HCT116 (cell line): ENCODE data around the gene COL23A1. TPM values are rescaled to one million over a fixed set of nuclear protein-coding genes. Genes with fewer than 3 reads are reported as not detected.

ENCODE experiments used
- ATAC-seq: fragments of 200-7000 bp; cut with Tn5 transposase; 2 replicates; pipeline ENCODE4 v1.9.1; 2020; ENCODE audit warnings: mild to moderate bottlenecking, moderate library complexity
- BruUV-seq: library from RNA; stranded (reverse); fragments of 400-500 nt; replicated peaks from 2 replicates; lab custom pipeline; 2021; lab: Mats Ljungman, UMichigan
- CTCF ChIA-PET: fragments of 300-600 bp; sonication (Branson Sonifier 250); formaldehyde crosslinking; loops from one replicate; lab custom pipeline; 2021; ENCODE audit warnings: antibody characterized with exemption; lab: Charles Lee
- POLR2A ChIA-PET: fragments of 300-600, 350-600 bp; sonication (Branson Sonifier 250); formaldehyde crosslinking; loops from one replicate; lab custom pipeline; 2021; ENCODE audit warnings: antibody characterized with exemption; lab: Charles Lee
- RAD21 ChIA-PET, 2 experiments: fragments of 300-600 bp; sonication (Branson Sonifier 250); formaldehyde crosslinking; loops; one replicate each; lab custom pipeline; 2023; ENCODE audit warnings: low total read pairs in 2 of 2; ENCODE audit not compliant: uncharacterized antibody in 2 of 2, unreplicated experiment in 2 of 2, low non-redundant PET in 1 of 2; lab: Charles Lee
- DNase-seq: peaks from one replicate; pipeline ENCODE4 v3.0.0-alpha.2; 2010; ENCODE audit warnings: low read depth, low spot score
- H2AFZ ChIP-seq: fragments of 200-600 bp; shearing (Covaris generic), sonication (generic); 2 replicates; pipeline ENCODE4 v1.6.1; 2017; ENCODE audit warnings: low read depth, mixed run types, mixed read lengths, antibody characterized with exemption, low read length; ENCODE audit not compliant: poor library complexity, severe bottlenecking
- H3K27ac ChIP-seq: 2 replicates; pipeline ENCODE4 v1.5.1; 2012; ENCODE audit warnings: low read depth, low read length
- H3K27me3 ChIP-seq: fragments of 200-600 bp; sonication (generic); 2 replicates; pipeline ENCODE4 v1.6.1; 2016; ENCODE audit warnings: mixed run types, low read length, mixed read lengths; ENCODE audit not compliant: insufficient read depth
- H3K36me3 ChIP-seq, 2 experiments: fragments of 200-500 bp in 1 of 2; fragments of 200-600 bp in 1 of 2; sonication (Bioruptor generic) in 1 of 2; sonication (generic) in 1 of 2; 2 replicates each; pipeline versions ENCODE4 v1.5.1 to v1.6.1; 2014 to 2016; ENCODE audit warnings: low read length in 2 of 2, inconsistent platforms in 1 of 2, mixed read lengths in 1 of 2, mixed run types in 1 of 2; ENCODE audit not compliant: insufficient read depth in 2 of 2, control insufficient read depth in 1 of 2
- H3K4me1 ChIP-seq, 2 experiments: fragments of 200-600 bp in 1 of 2; sonication (generic) in 1 of 2; 2 replicates each; pipeline versions ENCODE4 v1.5.1 to v1.6.1; 2012 to 2017; ENCODE audit warnings: low read length in 2 of 2, inconsistent platforms in 1 of 2, mild to moderate bottlenecking in 1 of 2, mixed read lengths in 1 of 2, mixed run types in 1 of 2, moderate library complexity in 1 of 2; ENCODE audit not compliant: insufficient read depth in 2 of 2, control insufficient read depth in 1 of 2
- H3K4me2 ChIP-seq: fragments of 200-600 bp; sonication (generic); 2 replicates; pipeline ENCODE4 v1.6.1; 2017; ENCODE audit warnings: mixed run types, low read length, mixed read lengths
- H3K4me3 ChIP-seq, 2 experiments: fragments of 200-600 bp in 1 of 2; sonication (generic) in 1 of 2; replicated peaks in 1 of 2; 2 replicates each; pipeline ENCODE4 v1.5.1; 2011 to 2016; ENCODE audit warnings: low read length in 2 of 2, control low read depth in 1 of 2, low read depth in 1 of 2, mild to moderate bottlenecking in 1 of 2, mixed read lengths in 1 of 2, mixed run types in 1 of 2
- H3K79me2 ChIP-seq: fragments of 200-600 bp; sonication (generic); 2 replicates; pipeline ENCODE4 v1.6.1; 2017; ENCODE audit warnings: mild to moderate bottlenecking, mixed run types, low read length, moderate library complexity, mixed read lengths; ENCODE audit not compliant: insufficient read depth
- H3K9ac ChIP-seq: fragments of 200-600 bp; sonication (generic); 2 replicates; pipeline ENCODE4 v1.6.1; 2016; ENCODE audit warnings: low read length, mixed read lengths
- H3K9me2 ChIP-seq: fragments of 200-600 bp; sonication (generic), shearing (Covaris generic); 2 replicates; pipeline ENCODE4 v1.6.1; 2017; ENCODE audit warnings: mixed run types, mild to moderate bottlenecking, moderate library complexity; ENCODE audit not compliant: insufficient read depth
- H3K9me3 ChIP-seq, 2 experiments: fragments of 200-500 bp in 1 of 2; fragments of 200-600 bp in 1 of 2; sonication (Bioruptor generic) in 1 of 2; sonication (generic) in 1 of 2; 2 replicates each; pipeline ENCODE4 v1.6.1; 2014 to 2017; ENCODE audit warnings: low read length in 2 of 2, mixed read lengths in 2 of 2, inconsistent platforms in 1 of 2, low read depth in 1 of 2, mild to moderate bottlenecking in 1 of 2, mixed run types in 1 of 2, moderate library complexity in 1 of 2; ENCODE audit not compliant: control insufficient read depth in 1 of 2, insufficient read depth in 1 of 2
- H4K20me1 ChIP-seq: fragments of 200-600 bp; sonication (generic), shearing (Covaris generic); 2 replicates; pipeline ENCODE4 v1.6.1; 2017; ENCODE audit warnings: mixed run types, mild to moderate bottlenecking, moderate library complexity; ENCODE audit not compliant: insufficient read depth
- ATF3 ChIP-seq: IDR thresholded peaks from 2 replicates; pipeline ENCODE4 v1.6.1; 2012
- CBX3 ChIP-seq: IDR thresholded peaks from 2 replicates; pipeline ENCODE4 v1.6.1; 2012; ENCODE audit warnings: low read depth
- EGR1 ChIP-seq: IDR thresholded peaks from 2 replicates; pipeline ENCODE4 v1.6.1; 2012; ENCODE audit warnings: low read depth
- ELF1 ChIP-seq: IDR thresholded peaks from 2 replicates; pipeline ENCODE4 v1.6.1; 2012; ENCODE audit warnings: low read depth, borderline replicate concordance
- EZH2phosphoT487 ChIP-seq: fragments of 200-600 bp; IDR thresholded peaks from 2 replicates; pipeline ENCODE4 v1.6.1; 2018; ENCODE audit warnings: antibody characterized with exemption, borderline replicate concordance
- JUND ChIP-seq: IDR thresholded peaks from 2 replicates; pipeline ENCODE4 v1.6.1; 2012
- MAX ChIP-seq: IDR thresholded peaks from 2 replicates; pipeline ENCODE4 v1.6.1; 2012
- POLR2A ChIP-seq: IDR thresholded peaks from 2 replicates; pipeline ENCODE4 v1.7.0; 2011; ENCODE audit warnings: borderline replicate concordance; ENCODE audit not compliant: insufficient read depth, insufficient read length; ENCODE audit errors: extremely low read depth
- POLR2AphosphoS5 ChIP-seq: IDR thresholded peaks from 2 replicates; pipeline ENCODE4 v1.6.1; 2011; ENCODE audit warnings: mild to moderate bottlenecking, low read depth, low read length, moderate library complexity
- RAD21 ChIP-seq: IDR thresholded peaks from 2 replicates; pipeline ENCODE4 v1.6.1; 2012; ENCODE audit warnings: low read depth, mild to moderate bottlenecking
- REST ChIP-seq: IDR thresholded peaks from 2 replicates; pipeline ENCODE4 v1.6.1; 2012; ENCODE audit warnings: low read depth
- SIN3A ChIP-seq: IDR thresholded peaks from 2 replicates; pipeline ENCODE4 v1.6.1; 2012; ENCODE audit warnings: low read depth
- SRF ChIP-seq: IDR thresholded peaks from 2 replicates; pipeline ENCODE4 v1.6.1; 2012; ENCODE audit warnings: low read depth
- ZNF274 ChIP-seq: fragments of 200-500 bp; sonication (Bioruptor generic); IDR thresholded peaks from 2 replicates; pipeline ENCODE4 v1.6.1; 2014; ENCODE audit warnings: mild to moderate bottlenecking, low read depth, low read length, inconsistent platforms
- intact Hi-C: fragments of 100-400 bp; cut with micrococcal nuclease; formaldehyde crosslinking; loops from 2 replicates; pipeline ENCODE4 v1.10.0; 2022
- total RNA-seq: library from RNA; stranded (reverse); gene quantifications from one replicate; pipeline ENCODE4 v1.2.1, GENCODE V29; 2021; ENCODE audit not compliant: unreplicated experiment

The COL23A1 gene
- total RNA-seq, 1 experiment from 2014 or later = not detected

GRCh38 chr5:178413988-178414387, 176.2 kb downstream of the COL23A1 start:
- no peak overlapping the region for H2AFZ ChIP-seq
- BruUV-seq = no TSS peak
- DNase-seq = no peak
- TF ChIP-seq REST = no peak
- TF ChIP-seq MAX = no peak
- TF ChIP-seq POLR2AphosphoS5 = no peak
- TF ChIP-seq POLR2A = no peak
- TF ChIP-seq EGR1 = no peak
- no peak for TF ChIP-seq CBX3
- no peak for TF ChIP-seq JUND
- TF ChIP-seq ZNF274 = no peak
- no peak for TF ChIP-seq SIN3A
- TF ChIP-seq RAD21 = no peak
- TF ChIP-seq ATF3 = no peak
- TF ChIP-seq EZH2phosphoT487 = no peak
- TF ChIP-seq SRF = no peak
- no peak for TF ChIP-seq ELF1
- no peaks in the 10 kb centered on the region for H3K9me2 ChIP-seq
- no peak overlapping the region for H3K27ac ChIP-seq
- no peaks in the 10 kb centered on the region for H3K9me3 ChIP-seq
- H3K79me2 ChIP-seq = no peaks in the 10 kb centered on the region
- H3K27me3 ChIP-seq = peaks cover 32% of the 10 kb centered on the region
- no peak; the same call in 1 of the 2 replicates for ATAC-seq
- H4K20me1 ChIP-seq = no peaks in the 10 kb centered on the region
- H3K4me2 ChIP-seq = no peak overlapping the region
- no peaks in the 10 kb centered on the region for H3K36me3 ChIP-seq
- H3K9ac ChIP-seq = no peak overlapping the region
- no peak overlapping the region for H3K4me3 ChIP-seq
- H3K4me1 ChIP-seq = no peaks in the 10 kb centered on the region
- POLR2A ChIA-PET = no interaction called here
- intact Hi-C loops = no loop called here
- RAD21 ChIA-PET = no interaction called here
- CTCF ChIA-PET = no interaction called here
